RWPE1 (cell line): ENCODE data around the gene CCNQ.

Experiments used
- CTCF ChIA-PET: fragments of 350-600 bp; sonication (Branson Sonifier 250); formaldehyde crosslinking; extraction: SDS; loops from one replicate; lab custom pipeline; 2021; lab: Yijun Ruan, JAX
- POLR2A ChIA-PET: fragments of 400-600 bp; formaldehyde crosslinking; extraction: SDS; loops from one replicate; lab custom pipeline; 2020; ENCODE audit warnings: antibody characterized with exemption; ENCODE audit not compliant: low non-redundant PET; lab: Yijun Ruan, JAX
- DNase-seq: peaks from one replicate; pipeline ENCODE4 v3.0.0; 2012; ENCODE audit warnings: low spot score
- H3K27ac ChIP-seq: fragments of 450-650 bp; 2 replicates; pipeline ENCODE4 v1.5.1; 2017
- CTCF ChIP-seq: fragments of 450-650 bp; conservative IDR thresholded peaks from 2 replicates; pipeline ENCODE4 v1.5.1; 2017; ENCODE audit warnings: low read depth, mild to moderate bottlenecking

The CCNQ gene

GRCh38 chrX:153644356-153645125, 45.6 kb upstream of the CCNQ start:
- no peak for TF ChIP-seq CTCF
- DNase-seq = no peak
- POLR2A ChIA-PET = no interaction called here
- CTCF ChIA-PET = interaction anchor here (0.6 to 1.1 kb wide), 2 partner anchors 23 to 28 kb away, joined by 4 read pairs; no protein-coding TSS in a partner anchor
- no peak overlapping the region for H3K27ac ChIP-seq

- TF ChIP-seq CTCF = 0 out of 2 replicates have a peak, but pooled peaks have one; percentile 9
- ChIA-PET CTCF (interaction anchor here (0.6 to 1.1 kb wide), 4 partner anchors 9 to 24 kb away, joined by 3 to 4 read pairs (median 3); no protein-coding TSS in a partner anchor), POLR2A (no interaction called here)
- DNase-seq = no peak
- H3K27ac ChIP-seq = no peak overlapping the region
These were observed 44.8 kb upstream of the CCNQ start for GRCh38 chrX:153643431-153644351.

- ChIA-PET POLR2A (no interaction called here), CTCF (interaction anchor here (0.6 to 0.8 kb wide), 3 partner anchors 8 to 21 kb away, joined by 3 read pairs; no protein-coding TSS in a partner anchor)
- DNase-seq = no peak
- TF ChIP-seq CTCF = no peak
- no peak overlapping the region for H3K27ac ChIP-seq
These were observed 43.9 kb upstream of the CCNQ start for GRCh38 chrX:153642655-153643430.

- ChIA-PET CTCF (no interaction called here), POLR2A (no interaction called here)
- H3K27ac ChIP-seq = no peak overlapping the region
- DNase-seq = no peak
- TF ChIP-seq CTCF = no peak
These were observed 43.2 kb upstream of the CCNQ start for GRCh38 chrX:153642051-153642654.

GRCh38 chrX:153641627-153642026, 42.7 kb upstream of the CCNQ start:
- TF ChIP-seq CTCF = no peak
- CTCF ChIA-PET = no interaction called here
- no peak for DNase-seq
- POLR2A ChIA-PET = no interaction called here
- no peak overlapping the region for H3K27ac ChIP-seq
